ENCODE results near the gene CNOT3. TPM values are rescaled to one million over a fixed set of nuclear protein-coding genes. Genes with fewer than 3 reads are reported as not detected.

The CNOT3 gene
- total RNA-seq, 1 experiment from 2014 or later = 76.7 TPM

DNA sequence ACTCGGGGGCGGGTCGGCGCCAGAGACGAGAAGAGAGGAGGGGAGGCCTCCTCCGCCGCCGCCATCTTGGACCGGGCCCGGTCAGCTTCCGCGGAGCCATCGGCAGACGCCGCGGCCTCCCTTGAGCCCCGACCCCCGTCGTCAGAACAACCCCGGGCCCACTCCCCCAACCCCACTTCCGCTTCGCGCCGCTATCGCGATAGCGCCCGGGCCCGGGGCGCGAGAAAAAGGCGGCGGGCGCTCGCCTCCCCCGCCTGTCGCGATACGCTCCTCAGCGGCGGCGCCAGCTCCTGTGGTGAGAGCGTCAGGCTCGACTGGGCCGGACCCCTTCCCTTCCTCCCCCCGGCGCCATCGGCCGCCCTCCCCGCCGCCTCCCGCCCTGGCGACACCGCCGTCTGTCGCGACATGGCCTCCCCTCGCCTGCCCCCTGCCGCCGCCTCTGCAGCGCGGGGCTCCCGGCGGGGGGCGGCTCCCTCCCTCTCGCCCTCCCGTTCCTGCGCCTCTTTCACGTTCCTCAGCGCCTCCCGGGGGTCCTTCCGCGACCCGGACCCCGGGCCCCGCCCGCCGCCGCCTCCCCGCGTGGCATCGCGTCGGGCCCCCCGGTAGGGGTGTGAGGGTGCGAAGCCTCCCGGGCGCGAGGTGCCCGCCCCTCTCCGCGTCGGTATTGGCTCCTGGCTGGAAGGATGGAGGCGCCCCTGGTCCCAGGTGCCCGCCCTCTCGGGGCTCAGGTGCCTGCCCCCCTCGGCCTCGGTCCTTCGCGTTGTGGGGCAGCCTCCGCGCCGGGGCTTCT, at the start of gene CNOT3 (continued):
- no peak for TF ChIP-seq CBX3 (IDR thresholded peaks at IDR 0.05; ENCODE audit: low read depth)
- TF ChIP-seq SRF (IDR thresholded peaks at IDR 0.05; ENCODE audit: low read depth) = no peak
- TF ChIP-seq JUND (IDR thresholded peaks at IDR 0.05) = no peak
- TF ChIP-seq EZH2 (IDR thresholded peaks at IDR 0.05) = no peak
- TF ChIP-seq FOSL1 (IDR thresholded peaks at IDR 0.05; ENCODE audit: low read depth) = no peak
- TF ChIP-seq SP1 (IDR thresholded peaks at IDR 0.05; ENCODE audit: low read depth) = no peak

DNA sequence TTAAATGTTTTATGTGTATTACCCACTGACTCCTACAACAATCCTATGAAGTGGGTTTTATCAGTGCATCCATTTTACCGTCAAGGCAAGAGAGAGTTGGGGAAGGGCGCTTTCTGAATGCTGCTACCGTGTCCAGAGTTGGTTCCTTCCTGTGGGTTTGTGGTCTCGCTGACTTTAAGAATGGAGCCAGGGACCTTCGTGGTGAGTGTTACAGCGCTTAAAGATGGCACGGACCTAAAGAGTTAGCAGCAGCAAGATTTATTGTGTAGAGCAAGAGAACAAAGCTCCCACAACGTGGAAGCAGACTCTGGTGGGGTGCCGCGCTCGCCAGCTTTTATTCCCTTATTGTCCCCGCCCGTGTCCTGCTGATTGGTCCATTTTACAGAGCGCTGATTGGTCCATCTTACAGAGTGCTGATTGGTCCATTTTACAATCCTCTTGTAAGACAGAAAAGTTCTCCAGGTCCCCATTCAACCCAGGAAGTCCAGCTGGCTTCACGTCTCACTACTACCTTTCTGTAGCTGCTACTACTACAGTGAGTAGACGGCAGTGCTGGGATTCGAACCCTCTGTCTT, 43.0 kb upstream of the CNOT3 start:
- ChIA-PET CTCF (no interaction called here), RAD21 (ENCODE audit: low non-redundant PET in 1 of 2, low total read pairs in 2 of 2, uncharacterized antibody in 2 of 2, unreplicated experiment in 2 of 2) (no interaction called here), POLR2A (no interaction called here)
- H3K4me3 ChIP-seq (replicated peaks in 1 of 2; ENCODE audit: low read depth in 1 of 2, low read length in 2 of 2) = no peak overlapping the region
- no peaks in the 10 kb centered on the region for H3K36me3 ChIP-seq (ENCODE audit: control insufficient read depth in 1 of 2, insufficient read depth in 2 of 2, low read length in 2 of 2)
- no peaks in the 10 kb centered on the region for H3K9me2 ChIP-seq (ENCODE audit: insufficient read depth)
- H4K20me1 ChIP-seq (ENCODE audit: insufficient read depth) = no peaks in the 10 kb centered on the region
- ATAC-seq = no peak
- no peaks in the 10 kb centered on the region for H3K9me3 ChIP-seq (ENCODE audit: control insufficient read depth in 1 of 2, insufficient read depth in 1 of 2, low read depth in 1 of 2, low read length in 2 of 2)
- no peaks in the 10 kb centered on the region for H3K27me3 ChIP-seq (ENCODE audit: insufficient read depth, low read length)
- H3K4me1 ChIP-seq (ENCODE audit: control insufficient read depth in 1 of 2, insufficient read depth in 2 of 2, low read length in 2 of 2) = peaks cover 7 to 20% of the 10 kb centered on the region in 2 experiments; a peak in 3 of 4 replicates
- DNase-seq (ENCODE audit: low read depth, low spot score) = no peak
- no peak overlapping the region for H3K27ac ChIP-seq (ENCODE audit: low read depth, low read length)
- H3K9ac ChIP-seq (ENCODE audit: low read length) = no peak overlapping the region
- no peak overlapping the region for H2AFZ ChIP-seq (ENCODE audit: low read depth, low read length, poor library complexity, severe bottlenecking)
- intact Hi-C loops (cut with micrococcal nuclease) = loop anchor here (10.0 kb wide), 1 partner anchor 290 kb away; no protein-coding TSS in a partner anchor
- no peak overlapping the region for H3K4me2 ChIP-seq (ENCODE audit: low read length)
- H3K79me2 ChIP-seq (ENCODE audit: insufficient read depth, low read length) = no peaks in the 10 kb centered on the region
- no TSS peak for BruUV-seq (replicated peaks)
- TF ChIP-seq TCF7L2 (IDR thresholded peaks at IDR 0.05; ENCODE audit: borderline replicate concordance, extremely low read depth, insufficient read depth, insufficient read length) (no peak), SP1 (IDR thresholded peaks at IDR 0.05; ENCODE audit: low read depth) (no peak), POLR2A (IDR thresholded peaks at IDR 0.05; ENCODE audit: borderline replicate concordance, extremely low read depth, insufficient read depth, insufficient read length) (no peak), CEBPB (IDR thresholded peaks at IDR 0.05; ENCODE audit: low read depth) (no peak), ZFX (IDR thresholded peaks at IDR 0.05) (no peak), YY1 (IDR thresholded peaks at IDR 0.05; ENCODE audit: extremely low read depth, insufficient replicate concordance, low read depth, low read length) (no peak), EGR1 (IDR thresholded peaks at IDR 0.05; ENCODE audit: low read depth) (no peak), SIN3A (IDR thresholded peaks at IDR 0.05; ENCODE audit: low read depth) (no peak), RAD21 (IDR thresholded peaks at IDR 0.05; ENCODE audit: low read depth) (no peak), CBX3 (IDR thresholded peaks at IDR 0.05; ENCODE audit: low read depth) (no peak), FOSL1 (IDR thresholded peaks at IDR 0.05; ENCODE audit: low read depth) (no peak), ELF1 (IDR thresholded peaks at IDR 0.05; ENCODE audit: borderline replicate concordance, low read depth) (no peak), SRF (IDR thresholded peaks at IDR 0.05; ENCODE audit: low read depth) (no peak), JUND (IDR thresholded peaks at IDR 0.05) (no peak), POLR2AphosphoS5 (IDR thresholded peaks at IDR 0.05; ENCODE audit: low read depth, low read length) (no peak)
- TF ChIP-seq, protein P1, sequence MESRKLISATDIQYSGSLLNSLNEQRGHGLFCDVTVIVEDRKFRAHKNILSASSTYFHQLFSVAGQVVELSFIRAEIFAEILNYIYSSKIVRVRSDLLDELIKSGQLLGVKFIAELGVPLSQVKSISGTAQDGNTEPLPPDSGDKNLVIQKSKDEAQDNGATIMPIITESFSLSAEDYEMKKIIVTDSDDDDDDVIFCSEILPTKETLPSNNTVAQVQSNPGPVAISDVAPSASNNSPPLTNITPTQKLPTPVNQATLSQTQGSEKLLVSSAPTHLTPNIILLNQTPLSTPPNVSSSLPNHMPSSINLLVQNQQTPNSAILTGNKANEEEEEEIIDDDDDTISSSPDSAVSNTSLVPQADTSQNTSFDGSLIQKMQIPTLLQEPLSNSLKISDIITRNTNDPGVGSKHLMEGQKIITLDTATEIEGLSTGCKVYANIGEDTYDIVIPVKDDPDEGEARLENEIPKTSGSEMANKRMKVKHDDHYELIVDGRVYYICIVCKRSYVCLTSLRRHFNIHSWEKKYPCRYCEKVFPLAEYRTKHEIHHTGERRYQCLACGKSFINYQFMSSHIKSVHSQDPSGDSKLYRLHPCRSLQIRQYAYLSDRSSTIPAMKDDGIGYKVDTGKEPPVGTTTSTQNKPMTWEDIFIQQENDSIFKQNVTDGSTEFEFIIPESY (IDR thresholded peaks at IDR 0.05; ENCODE audit: extremely low read depth, insufficient replicate concordance, low read length) = no peak
- TF ChIP-seq, protein P2, sequence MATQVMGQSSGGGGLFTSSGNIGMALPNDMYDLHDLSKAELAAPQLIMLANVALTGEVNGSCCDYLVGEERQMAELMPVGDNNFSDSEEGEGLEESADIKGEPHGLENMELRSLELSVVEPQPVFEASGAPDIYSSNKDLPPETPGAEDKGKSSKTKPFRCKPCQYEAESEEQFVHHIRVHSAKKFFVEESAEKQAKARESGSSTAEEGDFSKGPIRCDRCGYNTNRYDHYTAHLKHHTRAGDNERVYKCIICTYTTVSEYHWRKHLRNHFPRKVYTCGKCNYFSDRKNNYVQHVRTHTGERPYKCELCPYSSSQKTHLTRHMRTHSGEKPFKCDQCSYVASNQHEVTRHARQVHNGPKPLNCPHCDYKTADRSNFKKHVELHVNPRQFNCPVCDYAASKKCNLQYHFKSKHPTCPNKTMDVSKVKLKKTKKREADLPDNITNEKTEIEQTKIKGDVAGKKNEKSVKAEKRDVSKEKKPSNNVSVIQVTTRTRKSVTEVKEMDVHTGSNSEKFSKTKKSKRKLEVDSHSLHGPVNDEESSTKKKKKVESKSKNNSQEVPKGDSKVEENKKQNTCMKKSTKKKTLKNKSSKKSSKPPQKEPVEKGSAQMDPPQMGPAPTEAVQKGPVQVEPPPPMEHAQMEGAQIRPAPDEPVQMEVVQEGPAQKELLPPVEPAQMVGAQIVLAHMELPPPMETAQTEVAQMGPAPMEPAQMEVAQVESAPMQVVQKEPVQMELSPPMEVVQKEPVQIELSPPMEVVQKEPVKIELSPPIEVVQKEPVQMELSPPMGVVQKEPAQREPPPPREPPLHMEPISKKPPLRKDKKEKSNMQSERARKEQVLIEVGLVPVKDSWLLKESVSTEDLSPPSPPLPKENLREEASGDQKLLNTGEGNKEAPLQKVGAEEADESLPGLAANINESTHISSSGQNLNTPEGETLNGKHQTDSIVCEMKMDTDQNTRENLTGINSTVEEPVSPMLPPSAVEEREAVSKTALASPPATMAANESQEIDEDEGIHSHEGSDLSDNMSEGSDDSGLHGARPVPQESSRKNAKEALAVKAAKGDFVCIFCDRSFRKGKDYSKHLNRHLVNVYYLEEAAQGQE (IDR thresholded peaks at IDR 0.05; ENCODE audit: low read depth) = no peak
- TF ChIP-seq, protein P3, sequence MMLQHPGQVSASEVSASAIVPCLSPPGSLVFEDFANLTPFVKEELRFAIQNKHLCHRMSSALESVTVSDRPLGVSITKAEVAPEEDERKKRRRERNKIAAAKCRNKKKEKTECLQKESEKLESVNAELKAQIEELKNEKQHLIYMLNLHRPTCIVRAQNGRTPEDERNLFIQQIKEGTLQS (IDR thresholded peaks at IDR 0.05) = no peak
- TF ChIP-seq, protein P4, sequence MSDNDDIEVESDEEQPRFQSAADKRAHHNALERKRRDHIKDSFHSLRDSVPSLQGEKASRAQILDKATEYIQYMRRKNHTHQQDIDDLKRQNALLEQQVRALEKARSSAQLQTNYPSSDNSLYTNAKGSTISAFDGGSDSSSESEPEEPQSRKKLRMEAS (IDR thresholded peaks at IDR 0.05) = no peak
